ENCODE results near the gene IFITM10.

- TF ChIP-seq EZH2 (IDR thresholded peaks at IDR 0.05; ENCODE audit: insufficient read depth, poor library complexity, severe bottlenecking) (no peak), EZH2phosphoT487 (IDR thresholded peaks at IDR 0.05; ENCODE audit: insufficient read depth, low read depth) (no peak)
Observed at GRCh38 chr11:1765871-1766718, 15.7 kb upstream of the IFITM10 start.

Measured in GM23248 (cell line).